IPS-18a (cell line): Measurements from ENCODE around the gene MEIS2.

Experiments used
- H3K27ac ChIP-seq: one replicate; pipeline ENCODE4 v1.5.1; 2013; ENCODE audit warnings: low read length
- H3K27me3 ChIP-seq: one replicate; pipeline ENCODE4 v1.6.1; 2013; ENCODE audit warnings: mild to moderate bottlenecking, low read length; ENCODE audit not compliant: control insufficient read depth, insufficient read depth
- H3K36me3 ChIP-seq: one replicate; pipeline ENCODE4 v1.6.1; 2013; ENCODE audit warnings: low read depth, low read length; ENCODE audit not compliant: control insufficient read depth
- H3K4me1 ChIP-seq: one replicate; pipeline ENCODE4 v1.6.1; 2013; ENCODE audit warnings: low read depth, low read length; ENCODE audit not compliant: control insufficient read depth
- H3K4me3 ChIP-seq: one replicate; pipeline ENCODE4 v1.5.1; 2013; ENCODE audit warnings: low read length
- H3K9ac ChIP-seq: one replicate; pipeline ENCODE4 v1.6.1; 2013; ENCODE audit warnings: mild to moderate bottlenecking, low read length, moderate library complexity
- H3K9me3 ChIP-seq: one replicate; pipeline ENCODE4 v1.6.1; 2013; ENCODE audit warnings: low read depth, low read length; ENCODE audit not compliant: control insufficient read depth

MEIS2 gene

DNA sequence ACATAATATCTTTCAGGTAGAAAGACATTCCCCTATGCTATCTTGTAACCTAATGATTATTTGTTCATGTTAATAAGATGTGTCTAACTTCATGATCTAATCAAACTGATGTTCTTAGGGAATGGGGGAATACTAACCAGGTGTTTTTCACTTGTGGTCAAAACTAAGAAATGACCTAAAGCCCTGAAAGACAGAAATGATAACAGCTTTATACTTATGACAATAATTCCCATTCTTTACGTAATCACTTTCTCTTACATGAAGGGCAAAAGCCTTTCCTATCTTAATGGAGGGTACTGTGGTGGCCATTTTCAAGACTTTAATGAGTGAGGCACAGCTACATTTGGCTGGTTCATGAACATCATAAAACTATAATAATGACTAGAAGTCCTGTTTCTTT lies 33.9 kb upstream of the MEIS2 start:
- H3K9me3 ChIP-seq = no peaks in the 10 kb centered on the region
- H3K36me3 ChIP-seq = no peaks in the 10 kb centered on the region
- peaks cover 14% of the 10 kb centered on the region for H3K4me1 ChIP-seq
- no peaks in the 10 kb centered on the region for H3K27me3 ChIP-seq
- H3K9ac ChIP-seq = no peak overlapping the region
- H3K4me3 ChIP-seq = no peak overlapping the region
- H3K27ac ChIP-seq = no peak overlapping the region

- peaks cover 14% of the 10 kb centered on the region for H3K4me1 ChIP-seq
- no peaks in the 10 kb centered on the region for H3K36me3 ChIP-seq
- H3K4me3 ChIP-seq = no peak overlapping the region
- no peaks in the 10 kb centered on the region for H3K9me3 ChIP-seq
- no peaks in the 10 kb centered on the region for H3K27me3 ChIP-seq
- H3K9ac ChIP-seq = no peak overlapping the region
- H3K27ac ChIP-seq = no peak overlapping the region
Measured at GRCh38 chr15:37133602-37134001, 33.3 kb upstream of the MEIS2 start.

GRCh38 chr15:37132826-37133417 lies 32.6 kb upstream of the MEIS2 start:
- H3K36me3 ChIP-seq = no peaks in the 10 kb centered on the region
- no peak overlapping the region for H3K4me3 ChIP-seq
- no peak overlapping the region for H3K9ac ChIP-seq
- H3K27ac ChIP-seq = no peak overlapping the region
- H3K4me1 ChIP-seq = peaks cover 14% of the 10 kb centered on the region
- H3K9me3 ChIP-seq = no peaks in the 10 kb centered on the region
- H3K27me3 ChIP-seq = no peaks in the 10 kb centered on the region

DNA sequence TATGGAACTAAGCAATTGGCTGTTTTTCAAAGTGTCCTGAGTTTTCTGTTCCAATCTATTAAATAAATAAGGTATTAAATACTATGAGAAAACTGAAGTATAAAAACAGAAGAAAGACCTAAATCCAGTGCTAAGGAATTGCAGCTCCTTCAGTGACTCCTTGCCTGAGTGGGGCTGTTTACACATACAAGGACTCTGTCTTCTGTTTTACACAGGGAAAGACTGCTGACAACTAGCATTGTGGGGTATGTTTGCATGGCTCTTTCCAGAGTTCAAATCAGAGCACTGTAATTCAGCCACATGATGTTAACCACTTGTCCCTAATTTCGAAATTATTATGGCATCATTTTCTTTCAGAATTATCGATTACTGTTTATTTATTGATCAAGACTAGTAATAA lies 31.3 kb upstream of the MEIS2 start:
- no peak overlapping the region for H3K4me3 ChIP-seq
- peaks cover 14% of the 10 kb centered on the region for H3K4me1 ChIP-seq
- H3K9me3 ChIP-seq = no peaks in the 10 kb centered on the region
- no peak overlapping the region for H3K27ac ChIP-seq
- no peaks in the 10 kb centered on the region for H3K27me3 ChIP-seq
- H3K36me3 ChIP-seq = no peaks in the 10 kb centered on the region
- no peak overlapping the region for H3K9ac ChIP-seq

- no peak overlapping the region for H3K27ac ChIP-seq
Measured at GRCh38 chr15:37130356-37130755, 30.0 kb upstream of the MEIS2 start.

GRCh38 chr15:37125143-37125542 lies 24.8 kb upstream of the MEIS2 start:
- no peaks in the 10 kb centered on the region for H3K9me3 ChIP-seq
- H3K27ac ChIP-seq = no peak overlapping the region
- peaks cover 18% of the 10 kb centered on the region for H3K4me1 ChIP-seq
- H3K27me3 ChIP-seq = no peaks in the 10 kb centered on the region
- no peak overlapping the region for H3K4me3 ChIP-seq
- no peaks in the 10 kb centered on the region for H3K36me3 ChIP-seq
- no peak overlapping the region for H3K9ac ChIP-seq

More at GRCh38 chr15:37130356-37130755, 30.0 kb upstream of the MEIS2 start:
- no peaks in the 10 kb centered on the region for H3K9me3 ChIP-seq
- H3K27me3 ChIP-seq = no peaks in the 10 kb centered on the region
- H3K9ac ChIP-seq = no peak overlapping the region
- H3K36me3 ChIP-seq = no peaks in the 10 kb centered on the region
- no peak overlapping the region for H3K4me3 ChIP-seq
- peaks cover 8% of the 10 kb centered on the region for H3K4me1 ChIP-seq

DNA sequence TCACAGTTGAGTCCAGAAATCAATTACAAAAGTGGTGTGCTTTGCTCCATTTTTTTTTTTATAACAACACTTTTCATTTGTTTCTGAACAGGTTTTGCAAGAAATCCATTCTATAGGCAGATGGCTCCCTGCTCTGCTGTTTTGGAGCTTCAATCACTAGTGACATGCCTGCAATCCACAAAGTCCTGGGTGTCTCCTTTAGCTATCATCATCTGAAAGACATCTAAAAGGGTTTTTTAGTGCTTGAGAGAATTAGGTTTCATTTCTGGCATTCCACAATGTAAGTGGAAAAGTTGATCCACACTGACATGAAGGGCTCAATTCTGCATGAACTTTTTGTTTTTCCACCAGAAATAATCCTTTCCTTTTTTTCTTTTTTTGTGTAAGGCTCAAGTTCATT lies 24.0 kb upstream of the MEIS2 start:
- Histone ChIP-seq H3K4me1 (peaks cover 18% of the 10 kb centered on the region), H3K27me3 (no peaks in the 10 kb centered on the region), H3K4me3 (no peak overlapping the region), H3K36me3 (no peaks in the 10 kb centered on the region), H3K9ac (no peak overlapping the region), H3K27ac (no peak overlapping the region), H3K9me3 (no peaks in the 10 kb centered on the region)

- Histone ChIP-seq H3K9ac (no peak overlapping the region), H3K27ac (no peak overlapping the region), H3K9me3 (no peaks in the 10 kb centered on the region), H3K36me3 (no peaks in the 10 kb centered on the region), H3K4me3 (no peak overlapping the region), H3K4me1 (peaks cover 18% of the 10 kb centered on the region), H3K27me3 (no peaks in the 10 kb centered on the region)
Measured at GRCh38 chr15:37122703-37123102, 22.4 kb upstream of the MEIS2 start.

DNA sequence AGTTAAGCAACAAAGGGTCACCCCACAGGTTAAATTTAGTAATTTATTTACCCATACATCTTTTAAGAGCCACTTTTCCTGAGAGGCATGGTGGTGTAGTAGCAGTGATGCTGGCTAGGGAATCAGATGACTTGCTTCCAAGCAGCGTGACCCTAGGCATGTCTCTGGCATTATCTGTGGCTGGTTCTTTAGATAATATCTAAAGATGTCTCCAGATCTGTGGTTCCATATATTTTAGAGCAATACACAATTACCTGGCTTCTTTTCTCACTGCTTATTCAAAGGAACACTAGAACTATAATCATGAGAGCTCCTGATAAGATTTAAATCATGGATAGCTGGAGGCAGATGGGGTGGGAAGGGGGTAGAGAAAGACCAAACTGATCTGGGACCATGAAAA lies 21.1 kb upstream of the MEIS2 start:
- peaks cover 18% of the 10 kb centered on the region for H3K4me1 ChIP-seq
- no peak overlapping the region for H3K4me3 ChIP-seq
- no peaks in the 10 kb centered on the region for H3K36me3 ChIP-seq
- H3K27me3 ChIP-seq = no peaks in the 10 kb centered on the region
- H3K27ac ChIP-seq = no peak overlapping the region
- H3K9ac ChIP-seq = no peak overlapping the region
- H3K9me3 ChIP-seq = no peaks in the 10 kb centered on the region

GRCh38 chr15:37117030-37117429 lies 16.7 kb upstream of the MEIS2 start:
- Histone ChIP-seq H3K27ac (no peak overlapping the region), H3K4me3 (no peak overlapping the region), H3K9me3 (no peaks in the 10 kb centered on the region), H3K27me3 (peaks cover 21% of the 10 kb centered on the region), H3K36me3 (no peaks in the 10 kb centered on the region), H3K4me1 (peaks cover 8% of the 10 kb centered on the region), H3K9ac (no peak overlapping the region)

- Histone ChIP-seq H3K4me1 (peaks cover 13% of the 10 kb centered on the region), H3K27me3 (peaks cover 36% of the 10 kb centered on the region), H3K9me3 (no peaks in the 10 kb centered on the region), H3K9ac (no peak overlapping the region), H3K27ac (no peak overlapping the region), H3K36me3 (no peaks in the 10 kb centered on the region), H3K4me3 (no peak overlapping the region)
Measured at GRCh38 chr15:37115538-37115937, 15.2 kb upstream of the MEIS2 start.

DNA sequence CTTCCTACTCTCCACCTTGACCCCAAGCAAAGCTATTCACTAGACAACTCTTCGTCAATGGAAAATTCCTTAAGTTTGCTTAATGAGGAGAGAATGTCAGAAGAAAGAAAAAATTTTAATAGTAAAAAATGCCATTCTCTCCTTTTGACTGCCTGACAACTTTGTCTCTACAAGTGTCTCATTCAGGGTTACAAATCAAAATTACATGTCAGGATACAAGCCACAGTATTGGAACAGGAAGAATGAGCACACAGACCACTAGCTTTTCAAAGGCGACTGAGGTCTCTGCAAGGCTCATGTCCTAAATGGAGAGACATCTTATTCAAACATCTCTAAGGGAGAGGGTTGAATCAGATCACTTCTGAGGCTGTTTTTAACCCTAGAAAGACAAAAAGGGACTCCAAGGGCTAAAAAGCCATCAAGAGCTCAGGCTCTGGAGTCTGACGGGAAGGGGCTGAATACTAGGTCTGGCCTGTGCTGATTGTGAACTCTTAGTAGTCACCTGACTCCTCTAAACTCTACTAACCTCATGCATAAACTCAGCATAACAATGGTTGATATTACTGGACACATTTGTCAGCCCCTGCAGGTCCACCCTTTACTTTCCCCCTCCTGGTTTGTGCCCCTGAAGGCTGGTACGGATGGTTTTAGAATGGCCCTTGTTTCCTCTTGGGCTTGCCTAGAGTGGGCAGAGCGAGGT lies 12.8 kb upstream of the MEIS2 start:
- no peak overlapping the region for H3K4me3 ChIP-seq
- H3K27ac ChIP-seq = no peak overlapping the region
- no peak overlapping the region for H3K9ac ChIP-seq
- H3K4me1 ChIP-seq = peaks cover 32% of the 10 kb centered on the region
- H3K27me3 ChIP-seq = peaks cover 60% of the 10 kb centered on the region
- no peaks in the 10 kb centered on the region for H3K9me3 ChIP-seq
- no peaks in the 10 kb centered on the region for H3K36me3 ChIP-seq
